GM19463 (cell line): ENCODE measurements around the gene ACYP1.

Experiments used
- ATAC-seq: cut with Tn5 transposase; IDR thresholded peaks from one replicate; pipeline ENCODE4 v1.9.1; 2021; ENCODE audit warnings: mild to moderate bottlenecking, moderate library complexity; ENCODE audit not compliant: unreplicated experiment

Gene ACYP1

GRCh38 chr14:75063491-75064204 lies at the start of gene ACYP1:
ACYP1 (minus strand) TSS chr14:75064024; CDS start chr14:75063553, 471 bp downstream.
- ATAC-seq = peak; percentile 99

- ATAC-seq = no peak
Observed at GRCh38 chr14:75109877-75110276, 46.1 kb upstream of the ACYP1 start.

GRCh38 chr14:75107186-75107585 lies 43.4 kb upstream of the ACYP1 start:
- ATAC-seq = no peak

GRCh38 chr14:75101491-75101890 lies 37.7 kb upstream of the ACYP1 start:
- no peak for ATAC-seq

- no peak for ATAC-seq
Observed at GRCh38 chr14:75098682-75099081, 34.9 kb upstream of the ACYP1 start.

- no peak for ATAC-seq
Observed at GRCh38 chr14:75098212-75098611, 34.4 kb upstream of the ACYP1 start.

GRCh38 chr14:75096959-75097358 lies 33.1 kb upstream of the ACYP1 start:
- no peak for ATAC-seq

GRCh38 chr14:75095690-75096089 lies 31.9 kb upstream of the ACYP1 start:
- no peak for ATAC-seq

GRCh38 chr14:75094896-75095295 lies 31.1 kb upstream of the ACYP1 start:
- ATAC-seq = no peak

- ATAC-seq = no peak
Observed at GRCh38 chr14:75092698-75093097, 28.9 kb upstream of the ACYP1 start.

GRCh38 chr14:75091251-75091650 lies 27.4 kb upstream of the ACYP1 start:
- ATAC-seq = no peak

- ATAC-seq = no peak
Observed at GRCh38 chr14:75090353-75090752, 26.5 kb upstream of the ACYP1 start.

- ATAC-seq = no peak
Observed at GRCh38 chr14:75088566-75089373, 24.9 kb upstream of the ACYP1 start.

GRCh38 chr14:75088153-75088552 lies 24.3 kb upstream of the ACYP1 start:
- no peak for ATAC-seq

GRCh38 chr14:75084513-75084912 lies 20.7 kb upstream of the ACYP1 start:
- no peak for ATAC-seq

GRCh38 chr14:75083271-75083670 lies 19.4 kb upstream of the ACYP1 start:
- ATAC-seq = no peak

GRCh38 chr14:75081660-75082229 lies 17.9 kb upstream of the ACYP1 start:
- no peak for ATAC-seq

- ATAC-seq = no peak
Observed at GRCh38 chr14:75079521-75079920, 15.7 kb upstream of the ACYP1 start.

- no peak for ATAC-seq
Observed at GRCh38 chr14:75077794-75078193, 14.0 kb upstream of the ACYP1 start.

GRCh38 chr14:75070383-75070782 lies 6.6 kb upstream of the ACYP1 start:
- no peak for ATAC-seq

GRCh38 chr14:75069811-75070145 lies 6.0 kb upstream of the ACYP1 start:
- ATAC-seq = no peak
